Esophagus squamous epithelium (tissue), 5 donors: ENCODE data around the gene PPP3R2. TPM values are rescaled to one million over a fixed set of nuclear protein-coding genes. Genes with fewer than 3 reads are reported as not detected.

Source experiments
- DNase-seq: peaks from one replicate; lab custom pipeline; 2025; lab: John Stamatoyannopoulos, UW
- H3K27ac ChIP-seq, 4 donors: fragments of 200-600 bp; sonication (generic); one replicate each; pipeline ENCODE4 v1.5.1; 2016 to 2019; ENCODE audit warnings: mild to moderate bottlenecking in 1 of 4
- H3K27me3 ChIP-seq, 4 donors: fragments of 200-600 bp; sonication (generic); 1 replicate in 3 of 4; 2 replicates in 1 of 4; pipeline versions ENCODE4 v1.5.1 to v1.6.0; 2017 to 2021; ENCODE audit warnings: antibody characterized with exemption in 1 of 4
- H3K36me3 ChIP-seq, 3 donors: fragments of 200-600 bp; sonication (generic); one replicate each; pipeline ENCODE4 v1.5.1; 2016 to 2019
- H3K4me1 ChIP-seq, 3 donors: fragments of 200-600 bp; sonication (generic); one replicate each; pipeline ENCODE4 v1.5.1; 2017 to 2019
- H3K4me3 ChIP-seq, 4 donors: fragments of 200-600 bp; sonication (generic); 1 replicate in 3 of 4; 2 replicates in 1 of 4; pipeline ENCODE4 v1.5.1; 2016 to 2019; ENCODE audit warnings: mild to moderate bottlenecking in 2 of 4, moderate library complexity in 1 of 4
- H3K9me3 ChIP-seq, 3 donors: fragments of 200-600 bp; sonication (generic); one replicate each; pipeline ENCODE4 v1.5.1; 2016 to 2019
- CTCF ChIP-seq, 6 experiments: fragments of 450-650 bp in 4 of 6; fragments of 200-600 bp in 2 of 6; sonication (generic) in 2 of 6; IDR thresholded peaks; one replicate each; pipeline ENCODE4 v1.5.1; 2016 to 2019; ENCODE audit warnings: antibody characterized with exemption in 6 of 6, mild to moderate bottlenecking in 4 of 6, moderate library complexity in 4 of 6
- POLR2A ChIP-seq, 4 donors: fragments of 450-650 bp; IDR thresholded peaks; one replicate each; pipeline ENCODE4 v1.6.1; 2017; ENCODE audit warnings: antibody characterized with exemption in 4 of 4, mild to moderate bottlenecking in 4 of 4, moderate library complexity in 3 of 4
- WGBS, 2 donors: methylation state at CpG; one replicate each; pipeline ENCODE4 v1.1.5; 2018; 5-methylcytosine and 5-hydroxymethylcytosine counted together
- intact Hi-C: fragments of 100-400 bp; cut with DNase I; formaldehyde crosslinking; loops from one replicate; pipeline ENCODE4 v1.15.0; 2022
- total RNA-seq, 4 donors: library from RNA; depleted of rRNA; stranded (reverse); fragments of >200 nt; gene quantifications; one replicate each; pipeline ENCODE4 v1.1.0, GENCODE V29; 2016
- donor health status: DM: yes; HTN: yes; CAD: no.

The PPP3R2 gene
- total RNA-seq, 4 donors from 2014 or later = not detected

- no peak for TF ChIP-seq POLR2A (IDR thresholded peaks at IDR 0.05)
- TF ChIP-seq CTCF (IDR thresholded peaks at IDR 0.05) = no peak
- WGBS, 2 donors = 50 to 73% methylated on average over 1 of the region's 1 CpG
- intact Hi-C loops = no loop called here
- Histone ChIP-seq H3K4me1 (no peaks in the 10 kb centered on the region), H3K36me3 (no peaks in the 10 kb centered on the region), H3K27ac (no peak overlapping the region), H3K9me3 (no peaks in the 10 kb centered on the region), H3K27me3 (no peaks in the 10 kb centered on the region), H3K4me3 (no peak overlapping the region)
- DNase-seq = no peak
These were observed 31.5 kb upstream of the PPP3R2 start for GRCh38 chr9:101626295-101626694.

GRCh38 chr9:101625876-101626275, 31.1 kb upstream of the PPP3R2 start:
- 83 to 93% methylated on average over 2 of the region's 2 CpGs for WGBS, 2 donors
- intact Hi-C loops = no loop called here
- TF ChIP-seq CTCF (IDR thresholded peaks at IDR 0.05) (no peak), POLR2A (IDR thresholded peaks at IDR 0.05) (no peak)
- DNase-seq = no peak
- Histone ChIP-seq H3K9me3 (no peaks in the 10 kb centered on the region), H3K4me3 (no peak overlapping the region), H3K36me3 (no peaks in the 10 kb centered on the region), H3K27ac (no peak overlapping the region), H3K27me3 (no peaks in the 10 kb centered on the region), H3K4me1 (no peaks in the 10 kb centered on the region)

DNA sequence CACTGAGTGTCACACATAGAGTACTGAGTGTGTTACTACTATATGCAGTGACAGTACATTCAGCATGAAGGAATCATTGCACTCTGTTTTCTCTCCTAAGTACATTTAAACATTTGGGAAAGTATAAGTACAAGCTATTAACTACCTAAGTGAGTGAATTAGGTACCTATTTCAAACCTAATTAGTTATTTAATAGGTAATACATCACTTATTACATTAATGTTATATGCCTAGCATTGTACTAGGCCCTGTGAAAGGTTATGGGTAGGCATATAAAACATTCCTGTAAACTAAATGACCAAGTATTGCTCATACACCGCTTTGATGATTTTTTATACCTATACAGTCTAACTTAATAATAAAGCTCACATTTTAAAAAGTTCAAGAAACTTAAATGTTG, 25.7 kb upstream of the PPP3R2 start:
- Histone ChIP-seq H3K4me3 (no peak overlapping the region), H3K36me3 (no peaks in the 10 kb centered on the region), H3K4me1 (no peaks in the 10 kb centered on the region), H3K27ac (no peak overlapping the region), H3K27me3 (no peaks in the 10 kb centered on the region), H3K9me3 (no peaks in the 10 kb centered on the region)
- TF ChIP-seq POLR2A (IDR thresholded peaks at IDR 0.05) = no peak
- TF ChIP-seq CTCF (IDR thresholded peaks at IDR 0.05) = no peak
- no peak for DNase-seq
- 83 to 93% methylated on average over 1 of the region's 1 CpG for WGBS, 2 donors
- intact Hi-C loops = no loop called here

DNA sequence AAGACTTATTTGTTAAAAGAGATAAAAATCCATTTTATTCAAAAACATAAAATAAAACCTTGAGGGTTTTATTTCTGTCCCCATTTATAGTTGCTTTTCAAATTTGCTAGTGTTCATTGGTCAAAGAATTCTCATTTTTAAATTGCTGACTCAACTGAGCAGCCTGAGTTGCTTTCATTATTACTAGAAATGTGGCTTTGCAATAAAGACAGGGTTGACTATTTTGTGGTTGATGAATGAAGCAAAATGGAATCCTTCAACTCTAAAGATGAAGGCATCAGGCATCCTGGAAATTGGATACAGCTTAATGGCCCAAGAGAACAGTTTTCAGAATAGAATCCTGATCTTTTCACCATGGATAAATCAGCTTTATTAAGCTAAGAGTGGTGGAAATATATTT, 23.9 kb upstream of the PPP3R2 start:
- Histone ChIP-seq H3K4me3 (no peak overlapping the region), H3K27ac (no peak overlapping the region), H3K4me1 (no peaks in the 10 kb centered on the region), H3K9me3 (no peaks in the 10 kb centered on the region), H3K36me3 (no peaks in the 10 kb centered on the region), H3K27me3 (no peaks in the 10 kb centered on the region)
- no peak for DNase-seq
- TF ChIP-seq CTCF (IDR thresholded peaks at IDR 0.05) = no peak
- no peak for TF ChIP-seq POLR2A (IDR thresholded peaks at IDR 0.05)
- intact Hi-C loops = no loop called here

- WGBS, 2 donors = 77 to 78% methylated on average over 3 of the region's 3 CpGs
- H3K27ac ChIP-seq = no peak overlapping the region
- no peaks in the 10 kb centered on the region for H3K9me3 ChIP-seq
- TF ChIP-seq POLR2A (IDR thresholded peaks at IDR 0.05) (no peak), CTCF (IDR thresholded peaks at IDR 0.05) (no peak)
- no peaks in the 10 kb centered on the region for H3K36me3 ChIP-seq
- DNase-seq = no peak
- H3K4me1 ChIP-seq = no peaks in the 10 kb centered on the region
- H3K27me3 ChIP-seq = peaks cover 0 to 23% (median 0%) of the 10 kb centered on the region in 4 donors
- no peak overlapping the region for H3K4me3 ChIP-seq
- intact Hi-C loops = no loop called here
These were observed 10.8 kb upstream of the PPP3R2 start for GRCh38 chr9:101605547-101605946.
